GM19438 (cell line): Measurements from ENCODE around the gene PTPN20.

Source experiments
- ATAC-seq: cut with Tn5 transposase; IDR thresholded peaks from one replicate; pipeline ENCODE4 v1.9.1; 2021; ENCODE audit warnings: low read depth; ENCODE audit not compliant: unreplicated experiment

The PTPN20 gene

DNA sequence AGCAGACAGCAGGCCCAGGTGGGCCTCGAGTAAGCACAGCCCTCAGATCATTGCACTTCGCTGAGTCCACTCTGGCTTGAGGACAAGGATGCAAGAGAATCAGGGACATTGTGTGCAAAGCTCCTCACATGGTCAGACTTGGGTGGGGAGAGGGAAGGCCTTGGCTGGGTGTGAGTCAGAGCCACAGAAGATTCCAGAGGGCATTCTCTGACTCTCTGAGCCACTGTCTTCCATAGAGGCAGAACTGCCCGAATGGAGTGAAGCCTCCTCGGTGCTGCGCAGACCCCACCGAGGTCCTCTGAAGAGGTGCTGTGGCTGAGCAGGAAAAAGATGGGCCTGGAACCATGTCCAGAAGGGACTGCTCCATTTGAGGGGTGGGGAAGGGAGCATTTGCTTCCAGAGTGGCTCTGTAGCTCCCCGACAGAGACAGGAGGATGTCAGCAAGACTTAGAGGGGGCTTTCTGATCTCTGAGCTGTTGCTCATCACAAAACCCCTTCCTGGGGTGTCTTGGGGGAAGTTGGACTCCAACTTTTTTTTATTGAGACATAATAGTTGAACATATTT, 120.8 kb downstream of the PTPN20 start:
- ATAC-seq = no peak

DNA sequence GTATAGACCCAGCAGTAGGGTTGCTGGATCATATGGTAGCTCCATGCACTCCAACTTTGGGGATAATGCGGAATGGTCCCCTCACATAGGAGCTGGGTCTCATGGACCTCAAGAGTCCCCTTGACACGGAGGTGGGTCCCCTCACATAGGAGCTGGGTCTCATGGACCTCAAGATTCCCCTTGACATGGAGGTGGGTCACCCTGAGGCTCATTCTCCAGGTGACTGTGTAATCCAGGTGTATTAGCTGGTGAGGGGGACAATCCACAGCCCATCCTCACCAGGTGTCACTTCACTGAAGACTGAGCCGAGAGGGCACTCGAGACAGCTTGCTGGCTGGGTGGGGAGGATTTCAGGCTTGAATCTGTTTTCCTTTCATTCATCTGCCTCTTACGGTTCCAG, 121.9 kb downstream of the PTPN20 start:
- ATAC-seq = no peak

DNA sequence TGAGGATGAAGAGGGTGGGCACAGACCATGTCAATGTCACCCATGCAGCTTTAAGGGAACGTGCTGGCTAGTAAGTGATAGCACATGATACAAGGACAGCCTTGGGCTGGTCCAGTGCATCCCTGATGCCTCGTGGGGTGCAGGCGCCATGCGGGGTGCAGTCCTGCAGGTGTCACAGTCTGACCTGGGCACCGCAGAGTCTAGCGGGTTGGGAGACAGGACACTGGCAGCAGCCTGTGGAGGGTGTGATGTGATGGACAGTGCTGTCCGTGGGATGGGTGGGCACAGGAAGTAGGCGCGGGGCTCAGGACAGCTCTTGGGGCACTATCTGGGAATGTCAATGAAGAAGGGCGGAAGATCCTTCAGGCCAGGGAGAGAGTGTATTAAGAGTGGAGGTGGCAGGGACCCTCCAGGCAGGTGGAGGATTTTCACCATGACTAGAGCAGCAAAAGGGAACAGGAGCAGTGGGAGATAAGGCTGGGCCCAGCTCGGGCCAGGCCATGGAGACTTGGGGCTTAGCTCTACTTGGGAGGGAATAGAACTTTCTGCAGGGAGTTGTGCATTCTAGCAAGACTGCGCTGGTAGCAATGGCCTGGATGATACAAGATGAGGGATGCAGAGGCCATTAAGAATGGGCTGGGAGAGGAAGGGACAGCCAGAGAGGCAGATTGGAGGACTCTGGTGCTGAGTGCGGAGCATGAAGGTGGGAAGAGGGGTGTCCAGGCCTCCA, 122.5 kb downstream of the PTPN20 start:
- no peak for ATAC-seq

DNA sequence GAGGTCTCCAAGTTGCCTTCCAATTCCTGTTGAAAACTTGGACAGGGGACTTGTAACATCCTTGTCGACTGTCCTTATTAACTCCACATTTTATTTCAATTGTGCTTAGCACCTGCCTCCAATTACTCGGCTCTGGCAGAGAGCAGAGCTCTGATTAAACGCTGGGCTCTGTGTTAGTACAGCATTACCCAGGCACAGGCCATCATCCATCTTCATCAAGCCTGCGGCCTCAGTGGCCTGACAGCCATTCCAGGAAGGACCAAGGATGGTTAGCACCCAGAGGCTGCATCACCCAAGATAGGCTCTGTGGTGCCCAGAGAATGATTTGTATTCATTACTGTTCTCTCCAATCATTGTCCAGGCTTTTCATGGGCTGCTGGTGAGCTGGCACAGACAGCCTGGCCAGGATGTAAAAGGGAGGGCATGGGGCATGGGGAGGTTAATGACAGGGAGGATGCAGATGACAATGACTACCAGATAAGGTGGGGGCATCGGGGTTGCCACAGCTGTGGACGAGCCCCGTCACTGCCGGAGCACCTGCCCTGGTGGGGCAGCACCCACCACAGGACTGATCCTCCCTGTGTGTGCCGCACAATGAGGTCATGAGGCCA, 123.3 kb downstream of the PTPN20 start:
- ATAC-seq = no peak

DNA sequence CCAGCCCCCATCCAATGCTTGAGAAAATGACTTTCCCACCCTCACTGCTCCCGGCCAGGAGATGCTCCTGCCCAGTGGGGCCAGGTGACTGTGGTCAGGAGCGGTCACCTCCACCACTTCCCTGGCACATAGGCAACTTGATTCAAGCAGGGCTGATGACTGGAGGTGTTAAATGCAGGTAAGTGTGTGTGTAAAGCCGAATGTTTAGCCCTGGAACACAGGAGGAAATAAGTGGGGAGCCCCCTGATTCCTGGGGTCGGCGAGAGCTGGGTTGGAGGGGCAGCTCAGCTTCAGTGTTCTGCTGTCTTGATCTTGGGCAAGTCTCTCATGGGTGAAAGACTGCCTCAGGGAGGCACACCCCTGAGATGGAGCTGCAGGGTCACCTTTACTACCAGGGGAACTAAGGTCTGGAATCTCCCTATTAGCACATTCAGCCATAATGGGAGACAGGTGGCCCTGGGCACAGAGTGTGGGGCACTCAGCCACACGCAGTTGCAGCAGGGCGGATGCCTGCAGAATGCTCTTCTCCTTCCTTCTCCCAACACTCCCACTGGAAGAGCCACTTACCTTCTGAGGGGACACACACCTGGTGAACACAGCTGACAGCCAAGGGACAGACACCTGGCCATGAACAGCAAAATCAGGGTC, 124.1 kb downstream of the PTPN20 start:
- ATAC-seq = no peak

- no peak for ATAC-seq
Measured at GRCh38 chr10:47035819-47036337, 124.7 kb downstream of the PTPN20 start.

DNA sequence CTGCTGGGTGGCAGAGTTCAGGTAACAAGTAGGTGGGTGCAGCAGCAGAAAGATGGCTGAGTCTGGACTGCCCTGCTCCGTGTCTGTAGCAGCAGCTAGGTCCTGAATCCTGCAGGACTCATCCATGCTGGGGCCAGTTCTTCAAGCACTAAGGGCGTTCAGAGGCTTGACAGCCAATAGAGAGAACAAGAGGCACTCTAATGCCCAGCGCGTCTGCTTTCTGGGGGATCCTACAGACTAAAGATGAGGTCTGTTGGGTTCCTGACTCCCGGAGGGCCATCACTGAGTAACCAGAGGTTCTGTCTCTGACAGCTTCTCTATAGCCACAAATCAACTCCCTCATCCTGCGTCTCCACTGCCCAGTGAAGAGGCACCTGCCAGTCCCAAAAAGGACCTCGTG, 125.5 kb downstream of the PTPN20 start:
- no peak for ATAC-seq

GRCh38 chr10:47037654-47038425, 126.6 kb downstream of the PTPN20 start:
- ATAC-seq = no peak

DNA sequence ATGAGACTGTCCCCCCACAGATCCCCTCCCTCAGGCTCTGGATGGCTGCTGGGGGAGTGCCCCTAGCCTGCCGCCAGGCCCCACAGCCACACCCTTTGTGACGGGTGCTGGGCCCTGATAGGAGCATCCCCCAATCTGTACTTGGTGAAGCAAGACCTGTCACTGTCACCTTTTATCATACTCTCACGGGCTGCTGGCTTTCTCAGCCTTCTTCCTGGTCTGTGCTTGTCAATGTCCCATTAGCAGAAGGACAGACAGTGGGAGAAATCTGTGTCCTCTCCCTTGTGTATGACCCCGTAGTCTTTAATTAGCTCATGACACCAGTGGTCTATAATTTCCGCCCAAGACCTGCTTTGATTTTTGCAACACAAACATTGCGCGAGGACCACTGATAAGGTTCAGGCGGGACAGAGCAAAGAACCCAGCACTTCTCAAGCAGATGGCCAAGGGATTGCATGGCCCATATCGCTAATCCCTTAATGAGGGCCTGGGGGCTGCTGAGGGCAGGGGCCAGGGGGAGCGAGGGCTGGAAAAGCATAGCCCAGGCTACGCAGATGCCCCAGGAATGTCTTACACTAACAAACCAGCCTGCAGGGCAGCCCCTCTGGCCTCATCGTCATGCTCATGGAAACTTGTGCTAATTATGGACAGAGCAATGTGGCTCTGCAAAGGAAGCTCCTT, 127.8 kb downstream of the PTPN20 start:
- ATAC-seq = no peak

GRCh38 chr10:47039562-47039913, 128.3 kb downstream of the PTPN20 start:
- no peak for ATAC-seq

- no peak for ATAC-seq
Measured at GRCh38 chr10:47040041-47040491, 128.8 kb downstream of the PTPN20 start.

DNA sequence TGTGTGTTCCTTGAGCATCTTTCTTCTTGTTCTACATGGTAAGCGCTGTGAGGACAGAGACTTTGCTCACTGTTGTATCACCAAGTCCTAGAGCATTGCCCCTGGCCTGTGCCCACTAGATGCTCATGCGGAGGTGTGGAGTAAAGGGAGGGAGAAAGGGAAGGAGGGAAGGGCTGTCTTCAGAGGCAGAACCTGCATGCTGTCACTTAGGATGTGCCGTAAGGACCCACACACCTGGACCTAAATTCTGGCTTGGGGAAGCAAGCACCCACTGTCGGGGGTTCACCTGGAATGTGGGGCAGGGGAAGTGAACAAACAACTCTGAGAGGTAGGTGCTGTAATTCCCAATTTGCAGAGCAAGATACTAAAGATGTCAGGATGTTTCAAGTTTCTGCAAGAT, 129.5 kb downstream of the PTPN20 start:
- ATAC-seq = no peak

GRCh38 chr10:47041396-47042198, 130.4 kb downstream of the PTPN20 start:
- ATAC-seq = no peak

GRCh38 chr10:47042199-47042473, 130.9 kb downstream of the PTPN20 start:
- no peak for ATAC-seq

- no peak for ATAC-seq
Measured at GRCh38 chr10:47042780-47043750, 131.8 kb downstream of the PTPN20 start.

DNA sequence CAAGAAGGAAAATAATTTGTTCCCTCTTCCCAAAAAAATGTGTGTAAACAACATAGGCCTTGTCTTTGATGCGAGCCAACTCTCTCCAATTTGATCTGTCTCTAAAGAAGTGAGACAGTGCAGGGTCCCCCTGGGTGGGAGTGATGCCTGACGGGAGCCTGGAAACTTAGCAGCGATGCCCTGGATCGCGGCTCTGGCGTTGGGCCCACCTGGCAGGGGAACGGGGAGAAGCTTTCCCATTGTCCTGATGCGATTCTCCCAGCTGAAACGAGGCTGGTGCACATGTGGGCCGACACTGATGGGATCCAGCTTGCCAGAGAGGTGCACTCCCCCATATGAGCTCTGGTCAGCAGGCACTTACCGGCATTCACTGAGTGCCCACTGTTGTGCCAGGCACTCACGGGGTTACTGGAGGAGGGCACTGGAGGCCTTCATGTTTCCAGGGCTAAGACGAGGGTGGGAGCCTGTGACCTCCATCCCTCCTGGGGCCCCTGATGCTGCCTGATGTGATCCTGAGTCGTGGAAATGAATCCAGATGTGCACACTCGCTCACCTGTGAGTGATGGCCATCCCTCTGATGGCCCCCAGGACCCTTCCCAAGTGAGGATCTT, 132.8 kb downstream of the PTPN20 start:
- no peak for ATAC-seq

GRCh38 chr10:47044741-47045140, 133.5 kb downstream of the PTPN20 start:
- ATAC-seq = no peak

- ATAC-seq = no peak
Measured at GRCh38 chr10:47045331-47045861, 134.2 kb downstream of the PTPN20 start.
